ENCODE data around the gene DBF4.
"Not testable (repeated sequence)": the region's sequence is repeated elsewhere in the genome, so short reads cannot be mapped to it uniquely, and the experiment has no call there.

The DBF4 gene

GRCh38 chr7:87912121-87912520, 35.8 kb downstream of the DBF4 start:
- ATAC-seq (ENCODE audit: low read depth), result no peak
- no peak for DNase-seq (ENCODE audit: low spot score in 2 of 2)
- Mint-ChIP-seq H3K36me3 (peaks cover 7% of the 10 kb centered on the region), H3K4me1 (no peaks in the 10 kb centered on the region), H3K4me3 (no peak overlapping the region), H3K27ac (no peak overlapping the region), H3K27me3 (no peaks in the 10 kb centered on the region), H3K9me3 (no peaks in the 10 kb centered on the region)

DNA sequence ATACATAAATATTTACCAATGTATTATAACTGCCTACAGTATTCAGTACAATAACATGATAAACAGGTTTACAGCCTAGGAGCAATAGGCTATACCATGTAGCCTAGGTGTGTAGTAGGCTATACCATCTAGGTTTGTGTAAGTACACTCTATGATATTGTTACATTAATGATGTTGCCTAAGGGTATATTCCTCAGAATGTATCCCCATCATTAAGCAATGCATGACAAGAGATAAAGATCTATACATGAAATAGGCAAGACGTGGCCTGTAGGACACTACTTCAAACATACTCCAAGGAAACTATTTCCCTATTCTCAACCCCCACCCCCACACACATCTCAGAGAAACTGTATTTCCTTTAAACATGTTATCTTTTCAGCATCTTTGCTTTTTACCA, 42.4 kb downstream of the DBF4 start:
- Mint-ChIP-seq H3K4me3 (no peak overlapping the region), H3K27me3 (peaks cover 2% of the 10 kb centered on the region), H3K36me3 (no peaks in the 10 kb centered on the region), H3K27ac (no peak overlapping the region), H3K9me3 (no peaks in the 10 kb centered on the region), H3K4me1 (no peaks in the 10 kb centered on the region)
- DNase-seq (ENCODE audit: low spot score in 2 of 2) (no peak), ATAC-seq (ENCODE audit: low read depth) (no peak)

DNA sequence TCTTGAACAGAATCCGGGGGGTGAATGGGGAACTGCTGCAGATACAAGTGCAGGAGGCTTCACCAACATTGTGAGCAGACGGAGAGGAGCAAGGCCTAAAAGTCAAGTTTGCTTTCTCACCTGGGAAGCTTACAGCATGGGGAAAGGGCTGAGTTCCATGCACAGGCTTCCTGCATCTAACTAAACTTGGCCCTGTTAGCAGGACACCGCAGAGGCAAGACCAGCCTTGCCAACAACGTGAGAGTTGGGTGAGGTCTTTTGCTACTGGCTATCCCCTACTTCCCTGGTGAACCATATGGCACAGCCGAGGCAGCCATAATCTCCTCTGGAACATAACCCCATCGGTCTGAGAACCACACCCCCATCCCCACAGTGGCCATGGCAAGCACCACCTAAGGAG, 43.6 kb downstream of the DBF4 start:
- no peak overlapping the region for H3K27ac Mint-ChIP-seq
- no peaks in the 10 kb centered on the region for H3K4me1 Mint-ChIP-seq

DNA sequence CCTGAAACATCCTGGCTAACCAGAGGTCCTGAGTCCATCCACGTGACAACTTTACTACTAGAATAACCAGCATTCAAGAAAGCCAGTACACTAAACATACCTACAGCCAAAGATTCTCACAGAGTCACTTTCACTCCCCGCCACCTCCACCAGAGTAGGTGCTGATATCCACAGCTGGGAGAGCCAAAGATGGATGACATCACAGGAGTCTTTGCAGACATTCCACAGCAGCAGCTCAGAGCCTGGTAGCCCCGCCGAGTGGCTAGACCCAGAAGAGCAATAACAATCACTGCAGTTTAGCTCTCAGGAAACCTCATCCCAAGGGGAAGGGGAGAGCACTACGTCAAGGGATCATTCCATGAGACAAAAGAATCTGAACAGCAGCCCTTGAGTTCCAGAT, 44.3 kb downstream of the DBF4 start:
- no peak for ATAC-seq (ENCODE audit: low read depth)
- Mint-ChIP-seq H3K36me3 (no peaks in the 10 kb centered on the region), H3K27me3 (peaks cover 2% of the 10 kb centered on the region), H3K4me1 (no peaks in the 10 kb centered on the region), H3K27ac (no peak overlapping the region), H3K4me3 (no peak overlapping the region), H3K9me3 (no peaks in the 10 kb centered on the region)
- DNase-seq (ENCODE audit: low spot score in 2 of 2), result no peak

More for the DNA sequence above, 43.6 kb downstream of the DBF4 start:
- no peak overlapping the region for H3K4me3 Mint-ChIP-seq
- H3K36me3 Mint-ChIP-seq, result no peaks in the 10 kb centered on the region
- no peaks in the 10 kb centered on the region for H3K9me3 Mint-ChIP-seq
- ATAC-seq (ENCODE audit: low read depth) (no peak), DNase-seq (ENCODE audit: low spot score in 2 of 2) (no peak)
- H3K27me3 Mint-ChIP-seq, result peaks cover 2% of the 10 kb centered on the region

DNA sequence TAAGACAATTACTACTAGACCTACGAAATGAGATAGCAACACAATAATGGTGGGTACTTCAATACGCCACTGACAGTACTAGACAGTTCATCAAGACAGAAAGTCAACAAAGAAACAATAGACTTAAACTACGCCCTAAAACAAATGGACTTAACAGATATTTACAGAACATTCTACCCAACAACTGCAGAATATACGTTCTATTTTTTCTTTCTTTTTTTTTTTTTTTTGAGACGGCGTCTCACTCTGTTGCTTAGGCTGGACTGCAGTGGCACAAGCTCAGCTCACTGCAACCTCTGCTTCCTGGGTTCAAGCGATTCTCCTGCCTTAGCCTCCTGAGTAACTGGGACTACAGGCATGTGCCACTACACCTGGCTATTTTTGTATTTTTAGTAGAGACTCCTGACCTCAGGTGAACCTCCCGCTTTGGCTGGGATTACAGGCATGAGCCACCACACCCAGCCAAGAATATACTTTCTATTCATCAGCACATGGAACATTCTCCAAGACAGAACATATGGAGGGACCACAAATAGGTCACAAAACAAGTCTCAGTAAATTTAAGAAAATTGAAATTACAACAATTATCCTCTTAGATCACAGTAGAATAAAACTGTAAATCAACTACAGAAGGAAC, 46.6 kb downstream of the DBF4 start:
- H3K27me3 Mint-ChIP-seq; H3K9me3 Mint-ChIP-seq; H3K4me1 Mint-ChIP-seq; H3K36me3 Mint-ChIP-seq; H3K4me3 Mint-ChIP-seq; H3K27ac Mint-ChIP-seq; ATAC-seq (ENCODE audit: low read depth); DNase-seq (ENCODE audit: low spot score in 2 of 2): not testable (repeated sequence)

GRCh38 chr7:87926581-87927461, 50.5 kb downstream of the DBF4 start:
- no peaks in the 10 kb centered on the region for H3K36me3 Mint-ChIP-seq
- H3K27me3 Mint-ChIP-seq, result no peaks in the 10 kb centered on the region
- H3K27ac Mint-ChIP-seq, result no peak overlapping the region
- no peaks in the 10 kb centered on the region for H3K4me1 Mint-ChIP-seq
- H3K4me3 Mint-ChIP-seq, result no peak overlapping the region
- ATAC-seq (ENCODE audit: low read depth) (no peak), DNase-seq (ENCODE audit: low spot score in 2 of 2) (no peak)
- H3K9me3 Mint-ChIP-seq, result no peaks in the 10 kb centered on the region

DNA sequence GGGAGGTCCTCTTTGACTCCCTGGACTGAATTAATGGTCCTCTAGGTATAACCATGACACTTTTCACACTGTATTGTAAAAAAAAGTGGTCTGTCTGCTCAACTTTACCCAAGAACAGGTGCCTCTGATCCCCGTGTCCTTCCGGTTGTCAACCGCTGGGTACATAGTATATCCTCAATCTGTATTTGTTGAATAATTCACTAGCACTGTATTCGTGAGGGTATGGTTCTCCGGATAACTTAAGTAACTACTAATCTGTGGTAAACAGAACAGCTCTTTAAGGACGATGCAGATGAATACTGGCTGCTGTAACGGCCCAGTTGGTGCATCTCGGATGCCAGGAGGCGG, 57.3 kb downstream of the DBF4 start:
- H3K4me3 Mint-ChIP-seq, result peak overlapping the region; percentile 91
- no peak overlapping the region for H3K27ac Mint-ChIP-seq
- ATAC-seq (ENCODE audit: low read depth) (peak; percentile 21), DNase-seq (ENCODE audit: low spot score in 2 of 2) (no peak)
- H3K36me3 Mint-ChIP-seq, result no peaks in the 10 kb centered on the region
- H3K4me1 Mint-ChIP-seq, result peaks cover 15% of the 10 kb centered on the region
- H3K27me3 Mint-ChIP-seq, result no peaks in the 10 kb centered on the region
- H3K9me3 Mint-ChIP-seq, result no peaks in the 10 kb centered on the region

GRCh38 chr7:87933953-87934698, 57.8 kb downstream of the DBF4 start, which contains the start of gene ADAM22:
ADAM22 (plus strand) TSS chr7:87934251; CDS start chr7:87934466, 215 bp downstream.
- Mint-ChIP-seq H3K36me3 (peaks cover 3% of the 10 kb centered on the region), H3K27me3 (no peaks in the 10 kb centered on the region), H3K4me3 (peak within 1 kb of the TSS; percentile 91), H3K4me1 (peaks cover 15% of the 10 kb centered on the region), H3K9me3 (no peaks in the 10 kb centered on the region), H3K27ac (no peak within 1 kb of the TSS)
- ATAC-seq (ENCODE audit: low read depth), result peak; percentile 92
- DNase-seq (ENCODE audit: low spot score in 2 of 2), result peak; percentile 62

GRCh38 chr7:87934699-87935383, 58.5 kb downstream of the DBF4 start:
- Mint-ChIP-seq H3K9me3 (no peaks in the 10 kb centered on the region), H3K4me1 (peaks cover 15% of the 10 kb centered on the region), H3K4me3 (peak overlapping the region; percentile 91), H3K27ac (no peak overlapping the region), H3K36me3 (peaks cover 3% of the 10 kb centered on the region), H3K27me3 (no peaks in the 10 kb centered on the region)
- DNase-seq (ENCODE audit: low spot score in 2 of 2), result peak in 1 of 2 donors; percentile 23
- no peak for ATAC-seq (ENCODE audit: low read depth)

DNA sequence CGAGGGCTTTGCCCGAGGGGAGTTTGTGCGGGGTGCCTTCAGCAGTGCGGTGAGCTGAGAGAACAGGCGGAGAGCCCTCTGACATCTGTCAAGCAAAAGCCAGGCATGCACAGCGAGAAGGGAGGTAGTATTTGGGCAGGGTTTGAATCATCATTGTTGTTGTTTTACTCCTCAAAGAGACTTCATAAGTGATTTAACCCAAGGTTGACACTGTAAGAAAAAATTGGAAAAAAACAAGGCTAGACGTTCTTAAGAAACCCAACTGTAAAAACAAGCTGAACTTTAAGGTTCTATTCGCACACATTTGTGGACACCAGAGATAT, 59.1 kb downstream of the DBF4 start:
- Mint-ChIP-seq H3K27ac (no peak overlapping the region), H3K9me3 (no peaks in the 10 kb centered on the region), H3K36me3 (peaks cover 3% of the 10 kb centered on the region), H3K4me3 (peak overlapping the region; percentile 91), H3K27me3 (no peaks in the 10 kb centered on the region), H3K4me1 (peaks cover 15% of the 10 kb centered on the region)
- DNase-seq (ENCODE audit: low spot score in 2 of 2) (no peak), ATAC-seq (ENCODE audit: low read depth) (no peak)

GRCh38 chr7:87941138-87941537, 64.8 kb downstream of the DBF4 start:
- DNase-seq (ENCODE audit: low spot score in 2 of 2) (no peak), ATAC-seq (ENCODE audit: low read depth) (no peak)
- H3K9me3 Mint-ChIP-seq, result no peaks in the 10 kb centered on the region
- no peak overlapping the region for H3K27ac Mint-ChIP-seq
- H3K27me3 Mint-ChIP-seq, result no peaks in the 10 kb centered on the region
- H3K4me1 Mint-ChIP-seq, result peaks cover 2% of the 10 kb centered on the region
- no peak overlapping the region for H3K4me3 Mint-ChIP-seq
- peaks cover 3% of the 10 kb centered on the region for H3K36me3 Mint-ChIP-seq

- Mint-ChIP-seq H3K4me3 (no peak overlapping the region), H3K4me1 (peaks cover 2% of the 10 kb centered on the region), H3K27ac (no peak overlapping the region), H3K9me3 (no peaks in the 10 kb centered on the region), H3K27me3 (peaks cover 2% of the 10 kb centered on the region), H3K36me3 (peaks cover 4% of the 10 kb centered on the region)
- ATAC-seq (ENCODE audit: low read depth), result no peak
- DNase-seq (ENCODE audit: low spot score in 2 of 2), result no peak
These were observed 68.3 kb downstream of the DBF4 start for GRCh38 chr7:87944547-87944946.

DNA sequence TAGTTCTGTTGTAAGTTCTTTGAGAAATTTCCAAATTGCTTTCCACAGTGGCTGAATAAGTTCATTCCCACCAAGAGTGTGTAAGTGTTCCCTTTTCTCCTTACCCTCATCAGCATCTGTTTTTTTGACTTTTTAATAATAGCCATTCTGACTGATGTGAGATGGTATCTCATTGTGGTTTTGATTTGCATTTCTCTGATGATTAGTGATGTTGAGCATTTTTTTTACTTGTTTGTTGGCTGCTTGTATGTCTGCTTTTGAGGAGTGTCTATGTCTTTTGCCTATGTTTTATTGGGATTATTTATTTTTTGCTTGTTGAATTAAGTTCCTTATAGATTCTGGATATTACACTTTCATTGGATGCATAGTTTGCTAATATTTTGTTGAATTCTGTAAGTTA, 69.6 kb downstream of the DBF4 start:
- H3K36me3 Mint-ChIP-seq; ATAC-seq (ENCODE audit: low read depth); H3K27me3 Mint-ChIP-seq; H3K4me1 Mint-ChIP-seq; H3K27ac Mint-ChIP-seq; H3K9me3 Mint-ChIP-seq; DNase-seq (ENCODE audit: low spot score in 2 of 2); H3K4me3 Mint-ChIP-seq: not testable (repeated sequence)

- DNase-seq (ENCODE audit: low spot score in 2 of 2) (no peak), ATAC-seq (ENCODE audit: low read depth) (no peak)
- Mint-ChIP-seq H3K4me3 (no peak overlapping the region), H3K36me3 (peaks cover 4% of the 10 kb centered on the region), H3K27ac (no peak overlapping the region), H3K27me3 (peaks cover 2% of the 10 kb centered on the region), H3K4me1 (peaks cover 2% of the 10 kb centered on the region), H3K9me3 (no peaks in the 10 kb centered on the region)
These were observed 72.1 kb downstream of the DBF4 start for GRCh38 chr7:87948371-87948770.
